SH-SY5Y (cell line): ENCODE results near the gene FOXS1.

ENCODE experiments used
- GATA2 ChIP-seq: IDR thresholded peaks from 2 replicates; pipeline ENCODE4 v1.6.1; 2011; ENCODE audit warnings: mild to moderate bottlenecking, low read depth, low read length
- GATA3 ChIP-seq: IDR thresholded peaks from 2 replicates; pipeline ENCODE4 v1.6.1; 2011; ENCODE audit warnings: low read depth, mild to moderate bottlenecking, low read length, moderate library complexity

DNA sequence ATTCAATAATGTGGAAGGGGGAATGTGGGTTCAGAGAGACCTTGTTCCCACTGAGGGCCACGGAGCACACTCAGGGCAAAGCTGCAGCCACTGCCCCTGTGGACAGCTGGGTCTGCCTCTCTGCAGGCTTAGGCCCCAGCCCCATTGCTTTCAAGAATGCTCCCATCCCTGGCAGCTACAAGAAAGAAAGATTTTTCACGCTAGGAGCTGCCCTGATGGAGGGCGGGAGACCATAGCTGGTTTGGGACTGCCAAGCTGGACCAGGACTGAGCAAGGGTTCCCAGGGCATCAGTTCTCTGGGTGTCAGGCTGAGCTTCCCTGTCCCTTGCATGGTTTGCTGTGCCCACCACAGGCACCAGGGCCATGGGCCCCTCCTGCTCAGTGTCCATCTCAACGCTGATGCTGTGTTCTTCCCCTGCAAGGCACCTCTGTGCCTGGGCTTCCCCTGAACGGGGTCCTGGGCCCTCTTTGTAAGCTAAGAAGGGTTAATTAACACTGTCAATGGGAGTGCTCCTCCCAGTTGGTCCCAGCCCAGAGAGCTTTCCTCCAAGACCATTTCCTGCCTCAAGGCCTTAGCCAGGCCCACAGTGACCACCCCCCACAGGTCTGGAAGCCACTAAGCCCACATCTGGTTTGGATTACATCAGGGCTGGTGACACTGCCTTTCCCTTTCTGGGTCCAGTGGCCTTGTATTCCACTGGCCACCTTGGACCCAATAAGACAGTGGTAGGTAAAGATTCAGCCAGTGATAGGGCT lies 8.4 kb downstream of the FOXS1 start:
- TF ChIP-seq GATA2 = no peak
- TF ChIP-seq GATA3 = no peak
